ENCODE data around the gene CC2D1B.
"Not testable (repeated sequence)": the region's sequence is repeated elsewhere in the genome, so short reads cannot be mapped to it uniquely, and the experiment has no call there.

Gene CC2D1B

DNA sequence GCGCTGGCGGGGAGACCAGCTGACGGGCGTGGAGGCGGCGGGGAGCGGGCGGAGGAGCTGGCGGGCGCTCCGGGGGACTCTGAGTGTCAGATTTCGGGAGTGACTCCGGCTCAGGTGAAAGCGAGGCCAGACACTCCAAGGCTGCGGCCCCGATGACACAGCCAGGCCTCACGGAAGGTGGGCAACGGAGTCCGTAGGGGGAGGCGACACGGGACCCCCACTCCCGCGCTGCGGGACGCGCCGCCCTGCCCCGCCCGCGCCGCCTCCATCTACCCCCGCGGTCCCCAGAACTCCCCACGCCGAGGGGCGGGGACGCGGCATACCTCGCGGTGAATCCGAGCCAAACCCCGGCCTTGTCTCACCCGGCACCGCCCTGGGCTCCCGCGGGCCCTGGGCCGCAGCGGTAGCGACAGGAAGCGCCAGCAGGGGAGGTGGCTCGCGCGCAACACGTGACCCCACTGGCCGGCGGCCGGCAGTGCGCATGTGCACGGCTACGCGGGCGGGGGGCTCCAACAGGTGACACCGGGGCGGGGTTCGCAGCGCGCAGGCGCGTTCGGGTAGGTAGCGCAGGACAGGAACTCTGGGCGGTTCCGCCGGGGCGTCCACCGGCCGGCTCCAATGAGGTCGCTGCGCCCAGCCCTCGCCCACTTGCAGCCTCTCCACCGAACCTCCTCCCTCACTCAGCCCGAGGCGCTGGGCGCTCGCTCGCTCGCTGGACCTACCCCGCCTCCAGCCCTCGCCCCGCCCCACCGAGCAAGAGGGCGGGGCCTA, at the start of gene CC2D1B:
Gene CC2D1B, minus strand, starts transcription at position 460 of the 771 bp plus-strand sequence. CDS start 1,585 bp downstream, outside the sequence.
- DNase-seq (ENCODE audit: low read depth): peak; percentile 99

- DNase-seq (ENCODE audit: low read depth): no peak
These were observed 48.9 kb upstream of the CC2D1B start for GRCh38 chr1:52414942-52415341.

DNA sequence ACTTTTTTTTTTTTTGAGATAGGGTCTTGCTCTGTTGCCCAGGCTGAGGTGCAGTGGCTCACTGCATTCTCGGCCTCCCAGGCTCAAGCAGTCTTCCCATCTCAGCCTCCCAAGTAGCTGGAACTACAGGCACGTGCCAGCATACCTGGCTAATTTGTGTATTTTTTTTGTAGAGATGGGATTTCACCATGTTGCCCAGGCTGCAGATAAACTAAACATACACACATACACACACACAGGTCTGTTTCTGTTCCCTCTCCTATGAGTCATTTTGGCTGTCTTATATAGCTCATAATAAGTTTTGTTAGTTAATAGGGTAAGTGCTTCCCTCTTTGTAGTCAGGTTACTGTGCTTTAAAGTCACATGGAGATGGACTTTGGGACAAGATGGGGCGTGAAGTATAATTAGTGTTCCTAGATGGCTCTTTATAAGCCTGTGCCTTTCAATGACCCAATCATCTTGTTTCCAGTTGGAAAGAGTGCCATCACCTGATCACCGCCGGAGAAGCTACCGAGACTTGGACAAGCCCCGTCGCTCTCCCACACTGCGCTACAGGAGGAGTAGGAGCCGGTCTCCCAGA, 47.5 kb upstream of the CC2D1B start:
- DNase-seq (ENCODE audit: low read depth): no peak

- DNase-seq (ENCODE audit: low read depth): no peak
These were observed 39.0 kb upstream of the CC2D1B start for GRCh38 chr1:52404975-52405338.

- peak; percentile 97 for DNase-seq (ENCODE audit: low read depth)
These were observed 38.3 kb upstream of the CC2D1B start, which contains the start of the genes ORC1 and PRPF38A for GRCh38 chr1:52404116-52404974. TSS of gene ORC1 (minus strand) at chr1:52404423. CDS start at chr1:52402223, 2,200 bp downstream. TSS of gene PRPF38A (plus strand) at chr1:52404602. CDS start at chr1:52404750, 148 bp downstream.

DNA sequence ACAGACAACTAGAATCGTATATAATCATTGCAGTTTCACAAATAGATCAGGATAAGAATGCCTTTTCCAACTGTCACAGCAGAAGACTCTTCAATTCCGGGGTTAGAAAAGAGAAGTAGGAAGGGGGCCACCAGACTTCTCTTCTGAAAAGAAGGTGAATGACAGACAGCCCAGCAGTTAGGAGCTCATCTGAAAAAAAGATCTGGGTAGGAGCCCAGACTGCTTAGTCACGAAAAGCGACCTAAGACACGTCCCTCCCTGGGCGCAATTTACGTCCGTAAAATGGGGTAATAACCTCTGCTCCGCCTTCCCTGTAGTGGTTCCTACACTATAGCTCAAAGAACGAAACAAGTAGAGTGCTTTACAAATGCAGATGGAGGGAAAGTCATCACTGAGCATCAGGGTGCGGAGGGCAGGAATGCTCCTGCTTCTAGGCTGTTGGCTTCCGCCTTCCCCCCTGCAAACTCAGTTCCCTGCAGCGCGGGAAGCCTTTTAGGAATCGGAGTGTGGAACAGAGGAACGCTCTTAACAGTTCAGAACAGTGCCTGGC, 37.6 kb upstream of the CC2D1B start:
- DNase-seq (ENCODE audit: low read depth): peak; percentile 22

GRCh38 chr1:52402860-52403240, 36.8 kb upstream of the CC2D1B start:
- no peak for DNase-seq (ENCODE audit: low read depth)

- no peak for DNase-seq (ENCODE audit: low read depth)
These were observed 34.1 kb upstream of the CC2D1B start for GRCh38 chr1:52400131-52400530.

GRCh38 chr1:52399629-52400028, 33.6 kb upstream of the CC2D1B start:
- no peak for DNase-seq (ENCODE audit: low read depth)

DNA sequence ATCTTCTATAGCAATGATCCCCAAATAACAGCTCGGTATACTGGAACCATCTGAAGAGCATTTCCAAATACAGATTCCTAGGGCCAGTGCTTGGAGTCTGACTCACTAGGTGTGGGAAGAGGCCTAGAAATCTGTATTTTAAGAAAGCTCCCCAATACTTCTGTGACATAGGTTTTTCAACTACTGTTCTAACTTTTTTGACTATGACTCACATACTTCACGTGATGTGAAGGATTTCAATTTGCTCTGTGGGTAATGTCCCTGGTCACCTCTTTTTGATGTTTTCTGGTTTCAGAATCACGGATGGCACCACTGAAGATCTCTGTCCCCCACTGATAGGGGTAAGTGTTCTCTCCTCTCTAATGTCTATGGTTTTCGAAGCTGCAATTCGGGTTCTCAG, 27.2 kb upstream of the CC2D1B start:
- no peak for DNase-seq (ENCODE audit: low read depth)

GRCh38 chr1:52386458-52386857, 20.5 kb upstream of the CC2D1B start:
- DNase-seq (ENCODE audit: low read depth): no peak

DNA sequence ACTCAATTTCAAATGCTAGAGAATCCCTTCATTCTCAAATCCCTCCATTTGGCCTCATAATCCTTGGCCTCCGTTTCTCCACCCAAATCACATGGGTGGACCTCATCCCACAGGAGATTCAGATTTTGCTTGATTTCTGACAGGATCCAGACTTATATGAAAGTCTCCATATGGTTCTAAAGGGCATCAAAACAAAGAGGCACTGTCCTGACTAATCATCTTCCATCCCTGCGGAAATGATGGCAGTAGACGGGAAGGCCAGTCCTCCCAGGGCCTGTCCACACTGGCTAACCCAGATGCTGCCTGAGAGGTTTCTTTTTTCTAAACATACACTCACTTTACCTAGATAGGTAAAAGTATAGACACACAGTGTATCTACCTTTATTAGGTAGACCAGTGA, 19.4 kb upstream of the CC2D1B start:
- no peak for DNase-seq (ENCODE audit: low read depth)

GRCh38 chr1:52369851-52370250, 3.8 kb upstream of the CC2D1B start:
- DNase-seq (ENCODE audit: low read depth): not testable (repeated sequence)

- DNase-seq (ENCODE audit: low read depth): peak; percentile 24
These were observed 2.6 kb upstream of the CC2D1B start for GRCh38 chr1:52368383-52369172.

- DNase-seq (ENCODE audit: low read depth): no peak
These were observed 1.3 kb upstream of the CC2D1B start for GRCh38 chr1:52367272-52367671.

- no peak for DNase-seq (ENCODE audit: low read depth)
These were observed 467 bp upstream of the CC2D1B start for GRCh38 chr1:52366517-52366827.

DNA sequence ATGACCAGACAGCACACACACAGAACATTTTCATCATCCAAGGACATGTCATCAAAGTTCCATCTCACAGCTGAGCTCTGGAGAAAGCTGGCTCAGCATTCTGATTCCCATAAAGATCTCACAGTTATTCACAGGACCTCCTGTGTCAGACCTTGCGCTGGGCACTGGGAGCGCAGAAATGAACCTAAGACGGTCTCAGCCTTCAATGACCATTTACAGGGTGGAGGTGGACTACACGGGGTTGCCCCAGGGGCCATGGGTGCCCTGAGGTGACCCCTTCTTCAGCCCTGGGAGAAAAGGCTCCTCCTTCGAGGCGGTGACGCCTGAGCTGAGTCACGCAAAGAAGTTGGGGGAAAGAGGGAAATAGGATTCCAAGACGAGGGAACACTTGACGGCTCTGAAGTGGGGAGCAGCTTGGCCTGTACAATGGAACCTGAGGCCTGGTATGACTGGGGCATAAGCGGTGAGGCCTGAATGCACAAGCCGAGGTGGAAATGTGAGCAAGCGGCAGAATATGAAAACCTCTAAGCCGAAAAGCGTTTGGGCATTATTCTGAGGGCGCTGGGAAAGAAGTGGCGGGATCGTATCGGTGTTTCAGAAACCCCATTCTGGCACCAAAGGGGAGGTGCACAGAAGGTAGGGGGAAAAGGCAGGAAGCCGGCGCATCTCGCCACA, 797 bp downstream of the CC2D1B start:
- no peak for DNase-seq (ENCODE audit: low read depth)

DNA sequence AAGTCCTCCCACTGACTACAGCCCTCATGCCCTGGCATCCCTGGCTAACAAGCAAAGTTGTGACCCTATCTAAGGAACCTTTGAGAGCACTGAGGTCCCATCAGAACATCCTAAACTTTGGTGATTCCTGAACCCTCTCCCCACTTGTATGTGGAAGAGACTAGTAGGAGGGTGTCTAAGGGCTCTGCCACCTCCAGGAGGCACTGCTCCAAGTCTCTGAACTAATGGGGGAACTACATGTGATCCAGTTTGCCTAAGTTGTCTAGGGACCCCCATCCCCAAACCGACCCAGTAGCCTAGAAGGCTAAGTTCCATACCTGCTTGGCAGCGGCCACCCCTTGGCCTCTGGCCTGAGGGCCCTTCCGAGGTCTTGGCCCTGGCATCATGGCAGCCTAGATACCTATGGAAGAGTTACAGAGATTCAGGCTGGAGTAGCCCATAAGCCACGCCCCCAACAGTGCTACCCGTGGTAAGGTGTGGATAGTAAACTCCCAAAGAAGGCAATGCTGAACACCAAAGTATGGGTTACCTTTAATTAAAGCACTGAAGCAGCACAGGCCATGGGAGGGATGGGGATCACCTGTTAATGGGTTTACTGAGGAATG, 1.7 kb downstream of the CC2D1B start:
- DNase-seq (ENCODE audit: low read depth): no peak

DNA sequence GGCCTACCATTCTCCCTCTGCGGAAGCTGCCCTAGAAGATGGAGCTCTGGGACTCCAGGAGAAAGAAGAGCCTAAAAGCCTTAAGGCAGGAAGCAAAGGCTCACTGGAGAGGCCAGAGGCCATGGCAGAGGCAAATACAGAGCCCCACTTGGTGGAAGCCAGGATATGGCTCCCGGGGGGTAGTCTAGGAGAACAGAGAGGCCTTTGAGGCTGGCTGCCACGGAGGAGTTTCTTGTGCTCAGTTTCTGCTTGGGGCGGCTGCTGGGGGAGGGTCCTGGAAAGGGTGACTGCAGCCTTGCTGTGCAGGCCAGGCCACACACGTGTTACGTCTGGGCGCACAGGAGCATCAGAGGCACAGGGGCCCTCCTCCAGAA, 5.4 kb downstream of the CC2D1B start:
- DNase-seq (ENCODE audit: low read depth): no peak

GRCh38 chr1:52359676-52360594, 6.1 kb downstream of the CC2D1B start:
- no peak for DNase-seq (ENCODE audit: low read depth)

Measured in activated gamma-delta T cell treated with anti-CD3 and anti-CD28 coated beads, Interleukin-2, amount 50 U/mL, for 16 hours (primary cell).